PC-3 (cell line): Measurements from ENCODE around the gene VIPR2. TPM values are rescaled to one million over a fixed set of nuclear protein-coding genes. Genes with fewer than 3 reads are reported as not detected.

ENCODE experiments used
- ATAC-seq: fragments of 200-7000 bp; cut with Tn5 transposase; 2 replicates; pipeline ENCODE4 v1.9.1; 2020; ENCODE audit warnings: mild to moderate bottlenecking, moderate library complexity
- BruUV-seq: library from RNA; stranded (reverse); fragments of 400-500 nt; replicated peaks from 2 replicates; lab custom pipeline; 2021; lab: Mats Ljungman, UMichigan
- CTCF ChIA-PET: fragments of 300-600 bp; sonication (Branson Sonifier 250); formaldehyde crosslinking; loops from one replicate; lab custom pipeline; 2022; ENCODE audit warnings: antibody characterized with exemption; lab: Charles Lee
- POLR2A ChIA-PET: fragments of 300-600 bp; sonication (Branson Sonifier 250); formaldehyde crosslinking; loops from one replicate; lab custom pipeline; 2022; ENCODE audit warnings: antibody characterized with exemption; ENCODE audit not compliant: unreplicated experiment; lab: Charles Lee
- DNase-seq: peaks from one replicate; pipeline ENCODE4 v3.0.0-alpha.2; 2015
- H2AFZ ChIP-seq: fragments of 300-600 bp; sonication (generic); 2 replicates; pipeline ENCODE4 v1.6.0; 2016; ENCODE audit warnings: antibody characterized with exemption, low read length
- H3F3A ChIP-seq: fragments of 300-600 bp; sonication (generic); one replicate; pipeline ENCODE4 v1.6.0; 2017; ENCODE audit warnings: antibody characterized with exemption, low read length, control low read depth, mild to moderate bottlenecking; ENCODE audit not compliant: unreplicated experiment
- H3K27ac ChIP-seq: fragments of 300-600 bp; sonication (generic); 2 replicates; pipeline ENCODE4 v1.5.1; 2016; ENCODE audit warnings: mild to moderate bottlenecking, low read length
- H3K27me3 ChIP-seq: fragments of 300-600 bp; sonication (generic); 2 replicates; pipeline ENCODE4 v1.6.1; 2016; ENCODE audit warnings: low read length, mixed read lengths
- H3K36me3 ChIP-seq: fragments of 300-600 bp; sonication (generic); 2 replicates; pipeline ENCODE4 v1.6.1; 2016; ENCODE audit warnings: low read depth, mixed run types, low read length, mixed read lengths
- H3K4me1 ChIP-seq: fragments of 300-600 bp; sonication (generic); 2 replicates; pipeline ENCODE4 v1.5.1; 2016; ENCODE audit warnings: low read length; ENCODE audit not compliant: insufficient read depth
- H3K4me2 ChIP-seq: fragments of 300-600 bp; sonication (generic); 2 replicates; pipeline ENCODE4 v1.6.0; 2016; ENCODE audit warnings: low read length
- H3K4me3 ChIP-seq: fragments of 300-600 bp; sonication (generic); 2 replicates; pipeline ENCODE4 v1.5.1; 2016; ENCODE audit warnings: mild to moderate bottlenecking, low read length, mixed read lengths
- H3K79me2 ChIP-seq: fragments of 300-600 bp; sonication (generic); 2 replicates; pipeline ENCODE4 v1.6.1; 2017; ENCODE audit warnings: low read length, mixed read lengths
- H3K9ac ChIP-seq: fragments of 300-600 bp; sonication (generic); 2 replicates; pipeline ENCODE4 v1.6.0; 2016; ENCODE audit warnings: mild to moderate bottlenecking, low read length
- H3K9me2 ChIP-seq: fragments of 300-600 bp; sonication (generic); replicated peaks from 2 replicates; pipeline ENCODE4 v1.6.1; 2016; ENCODE audit warnings: mixed run types, low read length, mixed read lengths
- H3K9me3 ChIP-seq: fragments of 300-600 bp; sonication (generic); 2 replicates; pipeline ENCODE4 v1.6.1; 2016; ENCODE audit warnings: low read length, mixed read lengths
- H4K20me1 ChIP-seq: fragments of 300-600 bp; sonication (generic); 2 replicates; pipeline ENCODE4 v1.6.1; 2016; ENCODE audit warnings: low read length, mixed read lengths
- EZH2 ChIP-seq: fragments of 300-600 bp; sonication (generic); IDR thresholded peaks from one replicate; pipeline ENCODE4 v1.6.1; 2017; ENCODE audit warnings: antibody characterized with exemption, mild to moderate bottlenecking, low read length; ENCODE audit not compliant: unreplicated experiment
- EZH2phosphoT487 ChIP-seq: fragments of 300-600 bp; sonication (generic); IDR thresholded peaks from 2 replicates; pipeline ENCODE4 v1.6.1; 2018; ENCODE audit warnings: mild to moderate bottlenecking, antibody characterized with exemption, low read length, borderline replicate concordance
- intact Hi-C: fragments of 100-400 bp; cut with micrococcal nuclease; formaldehyde crosslinking; loops from 2 replicates; pipeline ENCODE4 v1.9.0; 2023
- total RNA-seq: library from RNA; depleted of rRNA; stranded (reverse); fragments of >200 nt; gene quantifications from 2 replicates; pipeline ENCODE4 v1.2.3, GENCODE V29; 2014
- TF ChIP-seq, protein P1 (sequence below): fragments of 300-600 bp; sonication (generic); conservative IDR thresholded peaks from 2 replicates; pipeline ENCODE4 v1.5.1; 2017; ENCODE audit warnings: antibody characterized with exemption, low read depth, mild to moderate bottlenecking, low read length

The VIPR2 gene
- total RNA-seq, 1 experiment from 2014 or later: not detected

DNA sequence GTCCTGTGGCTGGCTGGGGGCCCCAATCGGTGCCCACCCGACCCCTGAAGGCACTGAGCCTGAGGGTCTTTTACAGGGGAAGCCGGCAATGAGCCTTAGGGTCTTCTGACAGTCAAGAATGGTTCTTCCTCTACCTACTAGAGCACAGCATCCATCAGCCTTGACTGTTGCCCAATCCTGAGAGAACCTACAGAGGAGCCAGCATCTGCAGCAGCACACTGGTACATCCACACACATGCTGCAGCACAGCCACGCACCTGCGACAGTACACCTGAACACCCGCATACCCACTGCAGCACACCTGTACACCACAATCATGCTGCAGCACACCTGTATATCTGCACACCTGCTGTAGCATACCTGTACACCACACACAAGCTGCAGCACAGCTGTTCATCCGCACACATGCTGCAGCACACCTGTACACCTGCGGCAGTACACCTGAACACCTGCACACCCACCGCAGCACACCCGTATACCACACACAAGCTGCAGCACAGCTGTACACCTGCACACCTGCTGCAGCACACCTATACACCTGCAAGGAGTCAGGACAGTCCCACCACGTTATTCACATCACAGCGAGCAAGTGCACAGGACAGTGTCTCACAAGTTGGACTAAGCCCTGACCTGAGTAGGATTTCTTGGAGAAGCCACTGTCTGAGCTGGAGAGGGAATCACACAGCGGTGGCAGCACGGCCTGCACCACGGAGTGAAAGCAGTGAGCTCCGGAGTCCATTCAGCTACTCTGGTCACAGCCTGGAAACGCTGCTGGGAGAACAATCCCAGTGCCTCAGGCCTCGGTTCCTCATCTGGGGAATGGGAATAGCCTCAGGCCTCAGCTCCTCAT, 56.4 kb downstream of the VIPR2 start:
- Histone ChIP-seq H3K4me3 (no peak overlapping the region), H3K27ac (no peak overlapping the region), H3F3A (no peaks in the 10 kb centered on the region), H3K9me3 (no peaks in the 10 kb centered on the region), H3K4me1 (no peaks in the 10 kb centered on the region), H2AFZ (no peak overlapping the region), H3K27me3 (peaks cover 30% of the 10 kb centered on the region), H3K36me3 (no peaks in the 10 kb centered on the region), H3K79me2 (no peaks in the 10 kb centered on the region), H3K9me2 (no peaks in the 10 kb centered on the region), H3K4me2 (no peak overlapping the region), H3K9ac (no peak overlapping the region), H4K20me1 (no peaks in the 10 kb centered on the region)
- ChIA-PET POLR2A (no interaction called here), CTCF (no interaction called here)
- TF ChIP-seq EZH2 (no peak), EZH2phosphoT487 (no peak)
- TF ChIP-seq, protein P1, sequence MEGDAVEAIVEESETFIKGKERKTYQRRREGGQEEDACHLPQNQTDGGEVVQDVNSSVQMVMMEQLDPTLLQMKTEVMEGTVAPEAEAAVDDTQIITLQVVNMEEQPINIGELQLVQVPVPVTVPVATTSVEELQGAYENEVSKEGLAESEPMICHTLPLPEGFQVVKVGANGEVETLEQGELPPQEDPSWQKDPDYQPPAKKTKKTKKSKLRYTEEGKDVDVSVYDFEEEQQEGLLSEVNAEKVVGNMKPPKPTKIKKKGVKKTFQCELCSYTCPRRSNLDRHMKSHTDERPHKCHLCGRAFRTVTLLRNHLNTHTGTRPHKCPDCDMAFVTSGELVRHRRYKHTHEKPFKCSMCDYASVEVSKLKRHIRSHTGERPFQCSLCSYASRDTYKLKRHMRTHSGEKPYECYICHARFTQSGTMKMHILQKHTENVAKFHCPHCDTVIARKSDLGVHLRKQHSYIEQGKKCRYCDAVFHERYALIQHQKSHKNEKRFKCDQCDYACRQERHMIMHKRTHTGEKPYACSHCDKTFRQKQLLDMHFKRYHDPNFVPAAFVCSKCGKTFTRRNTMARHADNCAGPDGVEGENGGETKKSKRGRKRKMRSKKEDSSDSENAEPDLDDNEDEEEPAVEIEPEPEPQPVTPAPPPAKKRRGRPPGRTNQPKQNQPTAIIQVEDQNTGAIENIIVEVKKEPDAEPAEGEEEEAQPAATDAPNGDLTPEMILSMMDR: no peak
- ATAC-seq (no peak), DNase-seq (no peak)
- no TSS peak for BruUV-seq
- intact Hi-C loops: no loop called here

DNA sequence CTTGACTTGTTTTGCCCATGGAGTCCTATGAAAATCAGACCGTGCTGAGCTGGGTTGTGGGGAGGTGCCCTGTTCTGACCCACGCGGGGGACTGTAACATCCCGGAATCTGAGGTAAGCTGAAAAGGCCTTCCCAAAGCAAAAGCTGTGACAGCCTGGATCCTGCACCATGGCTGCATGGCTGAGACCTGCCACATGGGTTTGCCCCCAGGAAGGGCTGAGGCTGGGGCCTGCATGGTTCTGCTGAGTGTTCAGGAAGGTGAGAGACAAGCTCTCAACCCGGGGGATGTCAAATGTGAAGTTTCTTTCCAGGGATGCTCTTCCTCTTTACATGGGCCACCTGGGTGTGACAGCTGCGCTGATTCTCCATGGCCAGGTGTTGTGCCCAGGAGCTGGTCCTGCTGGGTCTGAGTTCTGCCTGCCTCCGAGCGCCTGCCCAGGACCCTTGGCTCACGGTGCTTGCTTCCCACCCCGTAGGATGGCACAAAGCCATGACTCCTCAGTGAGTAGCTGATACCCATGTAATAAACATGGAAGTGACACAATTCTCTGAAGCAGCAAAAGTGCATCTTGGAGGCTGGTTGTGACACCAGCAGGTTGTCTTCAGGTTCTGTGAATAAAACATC, 58.3 kb downstream of the VIPR2 start:
- Histone ChIP-seq H3K36me3 (no peaks in the 10 kb centered on the region), H3K9ac (no peak overlapping the region), H3K27me3 (peaks cover 26% of the 10 kb centered on the region), H4K20me1 (no peaks in the 10 kb centered on the region), H3F3A (no peaks in the 10 kb centered on the region), H3K27ac (no peak overlapping the region), H2AFZ (no peak overlapping the region), H3K4me2 (no peak overlapping the region), H3K9me2 (no peaks in the 10 kb centered on the region), H3K9me3 (no peaks in the 10 kb centered on the region), H3K79me2 (no peaks in the 10 kb centered on the region), H3K4me3 (no peak overlapping the region), H3K4me1 (no peaks in the 10 kb centered on the region)
- CTCF ChIA-PET: no interaction called here
- intact Hi-C loops: no loop called here
- BruUV-seq: no TSS peak
- TF ChIP-seq EZH2phosphoT487 (no peak), EZH2 (no peak)
- TF ChIP-seq, protein P1: no peak
- POLR2A ChIA-PET: no interaction called here
- ATAC-seq (no peak), DNase-seq (no peak)
